Esophagus squamous epithelium (tissue), 4 donors: ENCODE data around the gene MYH7.

Source experiments
- CTCF ChIP-seq, 6 experiments: fragments of 450-650 bp in 4 of 6; fragments of 200-600 bp in 2 of 6; sonication (generic) in 2 of 6; IDR thresholded peaks; one replicate each; pipeline ENCODE4 v1.5.1; 2016 to 2019; ENCODE audit warnings: antibody characterized with exemption in 6 of 6, mild to moderate bottlenecking in 4 of 6, moderate library complexity in 4 of 6
- POLR2A ChIP-seq, 4 donors: fragments of 450-650 bp; IDR thresholded peaks; one replicate each; pipeline ENCODE4 v1.6.1; 2017; ENCODE audit warnings: antibody characterized with exemption in 4 of 4, mild to moderate bottlenecking in 4 of 4, moderate library complexity in 3 of 4

GRCh38 chr14:23398348-23398747 lies 37.1 kb downstream of the MYH7 start:
- TF ChIP-seq CTCF (IDR thresholded peaks at IDR 0.05) (no peak), POLR2A (IDR thresholded peaks at IDR 0.05) (no peak)
